Caco-2 (cell line): ENCODE data around the gene BRDT. TPM values are rescaled to one million over a fixed set of nuclear protein-coding genes. Genes with fewer than 3 reads are reported as not detected.
A peak's percentile ranks its signal among the peaks of the same experiment; 100 is the strongest.

Experiments
- BruUV-seq: library from RNA; stranded (reverse); fragments of 400-500 nt; replicated peaks from 2 replicates; lab custom pipeline; 2021; lab: Mats Ljungman, UMichigan
- CTCF ChIA-PET: fragments of 300-600 bp; sonication (Branson Sonifier 250); formaldehyde crosslinking; loops from one replicate; lab custom pipeline; 2022; ENCODE audit warnings: antibody characterized with exemption; lab: Charles Lee
- POLR2A ChIA-PET: fragments of 300-600 bp; sonication (Branson Sonifier 250); formaldehyde crosslinking; loops from one replicate; lab custom pipeline; 2022; ENCODE audit warnings: antibody characterized with exemption; lab: Charles Lee
- DNase-seq, 2 experiments: peaks; one replicate each; pipeline versions ENCODE4 v3.0.0 to v3.0.0-alpha.2; 2020 to 2022
- H3K27me3 ChIP-seq: replicated peaks from 2 replicates; pipeline ENCODE4 v1.6.0; 2011; ENCODE audit warnings: low read length; ENCODE audit not compliant: control insufficient read depth, insufficient read depth
- H3K36me3 ChIP-seq: 2 replicates; pipeline ENCODE4 v1.5.1; 2011; ENCODE audit warnings: low read length; ENCODE audit not compliant: control insufficient read depth, insufficient read depth
- H3K4me1 ChIP-seq: fragments of 250-450 bp; sonication (Bioruptor Pico); 2 replicates; pipeline ENCODE4 v1.5.1; 2020; ENCODE audit warnings: mild to moderate bottlenecking
- H3K4me3 ChIP-seq: 2 replicates; pipeline ENCODE4 v1.5.1; 2011; ENCODE audit warnings: low read depth, mild to moderate bottlenecking, control low read depth, low read length
- H3K9me3 ChIP-seq: fragments of 250-450 bp; sonication (Bioruptor Pico); 2 replicates; pipeline ENCODE4 v1.5.1; 2020; ENCODE audit warnings: mild to moderate bottlenecking, moderate library complexity
- H3K27ac Mint-ChIP-seq: one replicate; pipeline ENCODE4 v1.8.0; 2022; ENCODE audit warnings: mixed read lengths; ENCODE audit not compliant: unreplicated experiment
- H3K27me3 Mint-ChIP-seq: one replicate; pipeline ENCODE4 v1.8.0; 2022; ENCODE audit warnings: mixed read lengths; ENCODE audit not compliant: insufficient read depth, unreplicated experiment
- H3K36me3 Mint-ChIP-seq: one replicate; pipeline ENCODE4 v1.8.0; 2022; ENCODE audit warnings: mild to moderate bottlenecking, mixed read lengths; ENCODE audit not compliant: insufficient read depth, unreplicated experiment
- H3K4me1 Mint-ChIP-seq: one replicate; pipeline ENCODE4 v1.8.0; 2022; ENCODE audit warnings: low read depth, mixed read lengths; ENCODE audit not compliant: unreplicated experiment
- H3K4me3 Mint-ChIP-seq: one replicate; pipeline ENCODE4 v1.8.0; 2022; ENCODE audit warnings: mild to moderate bottlenecking, moderate library complexity, mixed read lengths; ENCODE audit not compliant: unreplicated experiment
- H3K9me3 Mint-ChIP-seq: one replicate; pipeline ENCODE4 v1.8.0; 2022; ENCODE audit warnings: mixed read lengths; ENCODE audit not compliant: unreplicated experiment
- intact Hi-C: fragments of 100-400 bp; cut with micrococcal nuclease; formaldehyde crosslinking; loops from one replicate; pipeline ENCODE4 v1.10.0; 2022; ENCODE audit not compliant: unreplicated experiment
- total RNA-seq: library from RNA; stranded (reverse); gene quantifications from 2 replicates; pipeline ENCODE4 v1.2.3, GENCODE V29; 2022
- TF ChIP-seq, protein P1 (sequence below), 2 experiments: fragments of 200-600 bp in 1 of 2; IDR thresholded peaks; 1 replicate in 1 of 2; 2 replicates in 1 of 2; pipeline versions ENCODE4 v1.5.1 to v1.8.0; 2011 to 2022; ENCODE audit warnings: antibody characterized with exemption in 1 of 2, control low read depth in 1 of 2, inconsistent platforms in 1 of 2, low read depth in 1 of 2, low read length in 1 of 2, mild to moderate bottlenecking in 1 of 2, moderate library complexity in 1 of 2; ENCODE audit not compliant: insufficient read depth in 1 of 2, severe bottlenecking in 1 of 2, unreplicated experiment in 1 of 2

Gene BRDT
- total RNA-seq, 1 experiment from 2014 or later = not detected

DNA sequence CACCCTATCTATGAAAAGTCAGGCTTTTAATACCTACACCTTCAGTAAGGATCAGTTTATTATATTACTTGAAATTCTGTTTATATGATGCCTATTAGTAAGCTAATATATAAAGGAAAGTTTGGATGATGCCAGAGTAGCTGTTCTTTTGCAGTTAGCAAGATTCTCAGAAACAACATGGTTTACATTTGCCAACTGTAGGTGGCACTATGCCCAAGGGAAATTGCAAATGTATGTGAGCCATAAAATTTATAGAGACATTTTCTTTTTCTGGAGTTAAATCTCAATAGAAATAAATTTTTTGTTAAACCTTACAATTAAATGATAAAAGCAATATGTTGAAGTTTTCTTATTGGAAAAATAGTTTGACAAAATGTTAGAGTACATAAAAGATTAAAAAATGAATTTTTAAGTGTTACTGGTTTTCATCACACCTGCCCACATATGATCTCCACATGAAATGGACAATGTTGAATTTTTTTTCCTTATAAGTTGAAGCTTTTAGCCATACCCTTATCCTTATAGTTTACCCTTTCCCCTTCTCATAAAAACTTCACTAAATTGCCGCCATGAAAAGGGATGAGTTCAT, 48.5 kb downstream of the BRDT start:
- Mint-ChIP-seq H3K4me1 (no peaks in the 10 kb centered on the region), H3K4me3 (no peak overlapping the region), H3K36me3 (no peaks in the 10 kb centered on the region), H3K27ac (no peak overlapping the region), H3K9me3 (no peaks in the 10 kb centered on the region), H3K27me3 (no peaks in the 10 kb centered on the region)
- peak in 1 of 2 experiments; percentile 16 for DNase-seq
- H3K36me3 ChIP-seq = no peaks in the 10 kb centered on the region
- BruUV-seq = no TSS peak
- ChIA-PET POLR2A (no interaction called here), CTCF (interaction anchor here (1.0 to 2.0 kb wide), 2 partner anchors 294 to 497 kb away, joined by 4 to 14 read pairs; partner anchors contain the start of gene CDC7)
- intact Hi-C loops = loop anchor here (1.0 kb wide), 2 partner anchors 68 to 294 kb away; no protein-coding TSS in a partner anchor
- H3K4me1 ChIP-seq = no peaks in the 10 kb centered on the region
- H3K9me3 ChIP-seq = no peaks in the 10 kb centered on the region
- no peak overlapping the region for H3K4me3 ChIP-seq
- no peaks in the 10 kb centered on the region for H3K27me3 ChIP-seq
- TF ChIP-seq, protein P1, sequence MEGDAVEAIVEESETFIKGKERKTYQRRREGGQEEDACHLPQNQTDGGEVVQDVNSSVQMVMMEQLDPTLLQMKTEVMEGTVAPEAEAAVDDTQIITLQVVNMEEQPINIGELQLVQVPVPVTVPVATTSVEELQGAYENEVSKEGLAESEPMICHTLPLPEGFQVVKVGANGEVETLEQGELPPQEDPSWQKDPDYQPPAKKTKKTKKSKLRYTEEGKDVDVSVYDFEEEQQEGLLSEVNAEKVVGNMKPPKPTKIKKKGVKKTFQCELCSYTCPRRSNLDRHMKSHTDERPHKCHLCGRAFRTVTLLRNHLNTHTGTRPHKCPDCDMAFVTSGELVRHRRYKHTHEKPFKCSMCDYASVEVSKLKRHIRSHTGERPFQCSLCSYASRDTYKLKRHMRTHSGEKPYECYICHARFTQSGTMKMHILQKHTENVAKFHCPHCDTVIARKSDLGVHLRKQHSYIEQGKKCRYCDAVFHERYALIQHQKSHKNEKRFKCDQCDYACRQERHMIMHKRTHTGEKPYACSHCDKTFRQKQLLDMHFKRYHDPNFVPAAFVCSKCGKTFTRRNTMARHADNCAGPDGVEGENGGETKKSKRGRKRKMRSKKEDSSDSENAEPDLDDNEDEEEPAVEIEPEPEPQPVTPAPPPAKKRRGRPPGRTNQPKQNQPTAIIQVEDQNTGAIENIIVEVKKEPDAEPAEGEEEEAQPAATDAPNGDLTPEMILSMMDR (IDR thresholded peaks at IDR 0.05; ENCODE audit: insufficient read depth in 1 of 2, low read depth in 1 of 2, low read length in 1 of 2, severe bottlenecking in 1 of 2, unreplicated experiment in 1 of 2) = peak; percentile 32 to 38

DNA sequence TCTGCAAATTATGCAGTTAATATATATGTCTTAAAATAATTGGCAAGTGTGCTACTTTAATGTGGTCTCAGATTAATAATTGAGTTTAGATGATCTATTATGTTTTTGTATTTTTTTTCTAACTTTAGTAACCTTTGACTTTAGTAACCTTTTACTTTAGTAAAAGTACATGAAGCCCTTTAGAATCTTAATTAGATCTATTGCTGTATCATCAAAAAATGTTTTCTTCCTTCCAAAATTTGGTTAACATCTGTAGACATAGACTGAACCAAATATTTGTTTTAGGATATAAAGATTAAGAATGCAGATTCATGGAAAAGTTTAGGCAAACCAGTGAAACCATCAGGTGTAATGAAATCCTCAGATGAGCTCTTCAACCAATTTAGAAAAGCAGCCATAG, 54.9 kb downstream of the BRDT start:
- H3K27me3 Mint-ChIP-seq = peaks cover 7% of the 10 kb centered on the region
- H3K36me3 Mint-ChIP-seq = no peaks in the 10 kb centered on the region
- ChIA-PET POLR2A (no interaction called here), CTCF (no interaction called here)
- no peaks in the 10 kb centered on the region for H3K4me1 Mint-ChIP-seq
- no peak for DNase-seq
- H3K4me3 Mint-ChIP-seq = no peak overlapping the region
- Histone ChIP-seq H3K4me3 (no peak overlapping the region), H3K27me3 (no peaks in the 10 kb centered on the region), H3K36me3 (no peaks in the 10 kb centered on the region), H3K4me1 (no peaks in the 10 kb centered on the region), H3K9me3 (no peaks in the 10 kb centered on the region)
- no TSS peak for BruUV-seq
- H3K9me3 Mint-ChIP-seq = no peaks in the 10 kb centered on the region
- intact Hi-C loops = no loop called here
- H3K27ac Mint-ChIP-seq = no peak overlapping the region
- TF ChIP-seq, protein P1 (IDR thresholded peaks at IDR 0.05; ENCODE audit: insufficient read depth in 1 of 2, low read depth in 1 of 2, low read length in 1 of 2, severe bottlenecking in 1 of 2, unreplicated experiment in 1 of 2) = no peak

DNA sequence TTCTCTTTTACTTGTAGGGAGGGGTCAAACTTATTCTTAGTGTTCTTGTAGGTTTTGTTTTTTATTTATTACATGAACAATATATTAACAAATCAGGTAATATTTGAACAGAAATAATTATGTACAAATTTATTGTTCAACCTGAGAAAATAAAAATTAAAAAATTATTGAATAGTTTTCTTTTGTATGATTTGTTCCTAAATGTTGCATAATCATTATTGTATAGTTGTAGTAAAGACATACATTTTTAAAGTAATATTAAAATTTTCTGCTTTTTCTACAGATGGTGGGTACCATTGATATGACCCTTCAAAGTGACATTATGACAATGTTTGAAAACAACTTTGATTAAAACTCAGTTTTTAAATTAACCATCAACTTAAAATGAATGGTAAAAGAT, 64.7 kb downstream of the BRDT start:
- H3K4me3 ChIP-seq = no peak overlapping the region
- H3K9me3 ChIP-seq = no peaks in the 10 kb centered on the region
- Mint-ChIP-seq H3K36me3 (no peaks in the 10 kb centered on the region), H3K27me3 (peaks cover 7% of the 10 kb centered on the region), H3K4me1 (peaks cover 6% of the 10 kb centered on the region), H3K4me3 (no peak overlapping the region), H3K27ac (no peak overlapping the region), H3K9me3 (no peaks in the 10 kb centered on the region)
- DNase-seq = no peak
- ChIA-PET CTCF (no interaction called here), POLR2A (no interaction called here)
- TF ChIP-seq, protein P1 (IDR thresholded peaks at IDR 0.05; ENCODE audit: insufficient read depth in 1 of 2, low read depth in 1 of 2, low read length in 1 of 2, severe bottlenecking in 1 of 2, unreplicated experiment in 1 of 2) = no peak
- no peaks in the 10 kb centered on the region for H3K27me3 ChIP-seq
- no TSS peak for BruUV-seq
- intact Hi-C loops = no loop called here
- no peaks in the 10 kb centered on the region for H3K36me3 ChIP-seq
- no peaks in the 10 kb centered on the region for H3K4me1 ChIP-seq
